ENCODE data around the gene SPTLC2.
"Not testable (repeated sequence)": the region's sequence is repeated elsewhere in the genome, so short reads cannot be mapped to it uniquely, and the experiment has no call there.

Gene SPTLC2, protein sequence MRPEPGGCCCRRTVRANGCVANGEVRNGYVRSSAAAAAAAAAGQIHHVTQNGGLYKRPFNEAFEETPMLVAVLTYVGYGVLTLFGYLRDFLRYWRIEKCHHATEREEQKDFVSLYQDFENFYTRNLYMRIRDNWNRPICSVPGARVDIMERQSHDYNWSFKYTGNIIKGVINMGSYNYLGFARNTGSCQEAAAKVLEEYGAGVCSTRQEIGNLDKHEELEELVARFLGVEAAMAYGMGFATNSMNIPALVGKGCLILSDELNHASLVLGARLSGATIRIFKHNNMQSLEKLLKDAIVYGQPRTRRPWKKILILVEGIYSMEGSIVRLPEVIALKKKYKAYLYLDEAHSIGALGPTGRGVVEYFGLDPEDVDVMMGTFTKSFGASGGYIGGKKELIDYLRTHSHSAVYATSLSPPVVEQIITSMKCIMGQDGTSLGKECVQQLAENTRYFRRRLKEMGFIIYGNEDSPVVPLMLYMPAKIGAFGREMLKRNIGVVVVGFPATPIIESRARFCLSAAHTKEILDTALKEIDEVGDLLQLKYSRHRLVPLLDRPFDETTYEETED

GRCh38 chr14:77616454-77617229 lies at the start of gene SPTLC2:
Gene SPTLC2, minus strand, starts transcription at chr14:77616637. Its CDS starts 58 bp downstream, at chr14:77616579.
- peak; percentile 98 to 99 for DNase-seq

DNA sequence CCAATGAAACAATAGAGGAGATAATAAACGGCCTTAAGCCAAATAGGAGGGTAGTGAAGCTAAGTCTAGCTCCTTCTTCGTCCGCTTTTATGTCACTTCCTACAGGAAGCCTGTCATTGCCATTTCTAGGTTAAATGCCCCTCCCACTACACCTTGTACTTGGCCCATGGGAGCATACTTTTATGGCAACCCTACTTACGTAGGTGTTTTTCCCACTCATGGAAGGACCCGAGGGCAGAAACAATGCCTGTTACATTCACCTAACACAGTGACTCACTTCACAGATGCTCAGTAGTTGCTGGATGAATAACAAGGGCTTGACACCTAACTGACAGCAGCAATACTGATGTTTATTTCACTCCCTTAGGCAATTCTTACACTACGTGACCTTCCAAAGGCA lies 46.9 kb upstream of the SPTLC2 start:
- no peak for DNase-seq

GRCh38 chr14:77661562-77661961 lies 45.1 kb upstream of the SPTLC2 start:
- DNase-seq, result not testable (repeated sequence)

DNA sequence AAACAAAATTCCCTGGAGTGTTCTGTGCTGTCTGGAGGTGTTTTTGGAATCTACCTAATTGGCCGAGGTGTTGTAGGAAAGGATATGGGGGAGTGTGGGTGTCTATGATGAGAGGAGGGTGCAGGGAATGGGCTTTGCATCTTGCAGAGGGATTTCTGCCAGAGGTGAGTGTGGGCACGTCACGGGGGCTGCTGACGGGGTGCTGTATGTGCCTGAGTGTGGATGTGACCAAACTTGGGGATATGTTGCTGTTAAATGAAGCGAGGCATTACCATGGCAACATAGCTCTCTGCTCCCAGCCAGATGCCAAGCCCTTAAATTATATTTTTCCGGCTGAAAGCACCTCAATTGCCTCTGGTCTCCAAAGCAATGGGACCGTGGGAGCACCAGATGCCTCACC lies 44.3 kb upstream of the SPTLC2 start:
- no peak for DNase-seq

DNA sequence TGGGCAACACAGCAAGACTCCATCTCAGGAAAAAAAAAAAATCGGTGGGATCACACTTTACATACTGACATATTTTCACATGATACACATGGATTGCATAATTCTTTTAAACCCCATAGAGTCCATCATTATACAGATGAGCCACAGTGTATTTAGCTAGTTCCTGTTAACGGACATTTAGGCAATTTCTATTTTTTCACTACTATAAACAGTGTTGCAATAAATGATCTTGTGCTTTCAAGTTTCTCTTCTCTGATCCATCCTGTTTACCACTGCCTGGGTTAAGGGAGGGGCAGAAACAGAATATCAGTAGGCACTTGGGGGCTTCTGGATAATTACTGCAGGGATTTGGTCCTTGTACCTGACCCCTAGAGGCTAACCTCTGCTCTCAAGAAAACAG lies 43.4 kb upstream of the SPTLC2 start:
- DNase-seq, result peak in 1 of 2 donors; percentile 5

- peak in 1 of 2 donors; percentile 12 for DNase-seq
Observed at GRCh38 chr14:77657280-77657679, 40.8 kb upstream of the SPTLC2 start.

DNA sequence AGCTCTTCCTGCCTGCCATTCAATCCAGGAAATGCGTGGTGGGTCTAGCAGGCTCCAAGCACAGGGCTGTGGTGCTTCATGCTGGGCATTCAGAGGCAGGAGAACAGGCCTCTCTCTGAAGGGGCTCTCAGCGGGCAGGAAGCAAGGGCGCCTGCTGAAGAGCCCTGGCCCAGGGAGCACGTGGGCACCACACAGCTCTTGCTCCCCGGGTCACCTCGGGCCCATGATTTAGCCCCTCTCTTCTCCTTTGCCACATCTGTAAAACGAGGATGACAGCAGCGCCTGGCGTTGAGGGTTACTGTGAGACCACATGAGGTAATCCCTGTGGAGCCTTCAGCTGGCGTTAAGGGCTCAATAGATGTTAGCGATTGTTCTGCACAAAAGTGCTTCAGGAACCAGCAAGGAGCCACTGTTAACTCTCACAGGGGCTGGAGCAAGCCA lies 37.6 kb upstream of the SPTLC2 start:
- no peak for DNase-seq

GRCh38 chr14:77649326-77649725 lies 32.9 kb upstream of the SPTLC2 start:
- no peak for DNase-seq

DNA sequence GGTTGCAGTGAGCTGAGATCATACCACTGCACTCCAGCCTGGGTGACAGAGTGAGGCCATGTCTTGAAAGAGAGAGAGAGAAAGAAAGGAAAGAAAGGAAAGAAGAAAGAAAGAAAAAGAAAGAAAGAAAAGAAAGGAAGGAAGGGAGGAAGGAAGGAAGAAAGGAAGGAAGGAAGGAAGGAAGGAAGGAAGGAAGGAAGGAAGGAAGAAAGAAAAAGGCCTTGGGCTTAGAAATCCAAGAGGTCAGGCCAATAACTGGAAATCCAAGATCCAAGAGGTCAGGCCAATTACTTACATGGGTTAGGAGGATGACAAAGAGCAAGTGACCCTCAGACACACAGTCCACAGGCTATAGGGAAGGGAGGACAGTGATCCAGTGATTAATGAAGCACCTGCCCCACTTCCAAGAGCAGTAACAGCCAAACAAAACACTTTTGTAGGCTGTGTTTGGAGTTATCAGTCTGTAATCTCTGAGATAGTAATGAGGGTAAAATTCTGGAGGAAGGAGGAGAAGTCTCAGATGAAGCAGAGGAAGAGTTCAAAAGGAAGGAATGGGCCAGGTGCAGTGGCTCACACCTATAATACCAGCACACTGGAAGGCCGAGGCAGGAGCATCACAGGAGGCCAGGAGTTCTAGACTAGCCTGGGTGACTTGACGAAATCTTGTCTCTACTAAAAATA lies 32.2 kb upstream of the SPTLC2 start:
- no peak for DNase-seq

GRCh38 chr14:77647853-77648252 lies 31.4 kb upstream of the SPTLC2 start:
- no peak for DNase-seq

DNA sequence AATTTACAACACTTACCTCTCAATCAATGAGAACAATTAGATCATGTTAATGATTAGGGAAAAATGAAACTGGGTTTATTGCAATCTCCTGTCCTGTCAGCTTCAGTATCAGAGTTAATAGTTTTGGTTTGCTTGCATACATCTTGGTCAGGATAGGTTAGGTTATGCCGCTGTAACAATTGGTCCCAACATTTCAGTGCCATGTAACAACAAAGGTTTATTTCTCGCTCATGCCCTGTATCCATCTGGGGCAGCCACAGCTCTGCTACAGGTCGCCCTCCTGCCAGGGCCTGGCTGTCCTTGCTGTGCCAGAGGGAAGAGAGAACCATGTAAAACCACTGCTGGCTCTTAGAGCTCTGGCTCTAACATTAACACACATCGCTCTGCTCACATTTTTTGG lies 30.5 kb upstream of the SPTLC2 start:
- no peak for DNase-seq

GRCh38 chr14:77645520-77646230 lies 29.2 kb upstream of the SPTLC2 start:
- DNase-seq, result no peak

DNA sequence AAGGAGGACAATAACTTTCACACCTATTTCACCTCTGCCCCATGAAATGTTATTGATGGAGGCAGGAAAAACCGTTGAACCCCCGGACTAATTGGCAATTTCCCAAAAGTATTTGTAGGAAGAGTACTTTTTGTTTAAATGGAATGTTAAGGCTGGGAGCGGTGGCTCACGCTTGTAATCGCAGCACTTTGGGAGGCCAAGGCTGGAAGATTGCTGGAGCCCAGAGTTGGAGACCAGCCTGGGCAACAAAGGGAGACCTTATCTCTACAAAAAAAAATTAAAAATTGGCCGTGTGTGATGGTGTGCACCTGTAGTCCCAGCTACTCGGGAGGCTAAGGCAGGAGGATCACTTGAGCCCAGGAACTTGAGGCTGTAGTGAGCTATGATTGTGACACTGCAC lies 26.0 kb upstream of the SPTLC2 start:
- no peak for DNase-seq

- peak; percentile 65 to 71 for DNase-seq
Observed at GRCh38 chr14:77641534-77642341, 25.3 kb upstream of the SPTLC2 start.

GRCh38 chr14:77640756-77641533 lies 24.5 kb upstream of the SPTLC2 start:
- DNase-seq, result peak in 1 of 2 donors; percentile 14

GRCh38 chr14:77638771-77639171 lies 22.3 kb upstream of the SPTLC2 start:
- no peak for DNase-seq

GRCh38 chr14:77635869-77636268 lies 19.4 kb upstream of the SPTLC2 start:
- not testable (repeated sequence) for DNase-seq

- not testable (repeated sequence) for DNase-seq
Observed at GRCh38 chr14:77635466-77635865, 19.0 kb upstream of the SPTLC2 start.

GRCh38 chr14:77630111-77630510 lies 13.7 kb upstream of the SPTLC2 start:
- no peak for DNase-seq

DNA sequence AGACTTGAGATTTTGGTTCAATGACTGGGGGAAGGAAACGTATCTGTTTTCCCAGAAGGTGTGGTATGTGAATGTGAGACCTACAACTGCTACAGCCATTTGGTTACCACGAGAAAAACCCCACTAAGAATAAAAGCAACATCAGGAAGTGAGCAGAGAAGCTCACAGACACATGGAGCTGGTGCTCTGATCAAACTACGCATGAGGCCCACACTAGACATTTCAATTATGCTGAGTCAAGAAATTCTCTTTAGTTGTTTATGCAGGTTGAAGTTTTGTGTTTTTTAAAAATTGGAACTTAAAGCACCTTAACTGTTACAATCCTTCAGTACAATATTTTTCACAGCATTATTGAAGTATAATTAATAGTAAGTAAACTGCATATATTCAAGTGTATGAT lies 8.9 kb upstream of the SPTLC2 start:
- DNase-seq, result no peak

- DNase-seq, result no peak
Observed at GRCh38 chr14:77623201-77623600, 6.8 kb upstream of the SPTLC2 start.

Data from CD4-positive, alpha-beta T cell treated with Interleukin-4 for 1 hour (primary cell).